ENCODE results near the gene LRRC1.

LRRC1 gene

DNA sequence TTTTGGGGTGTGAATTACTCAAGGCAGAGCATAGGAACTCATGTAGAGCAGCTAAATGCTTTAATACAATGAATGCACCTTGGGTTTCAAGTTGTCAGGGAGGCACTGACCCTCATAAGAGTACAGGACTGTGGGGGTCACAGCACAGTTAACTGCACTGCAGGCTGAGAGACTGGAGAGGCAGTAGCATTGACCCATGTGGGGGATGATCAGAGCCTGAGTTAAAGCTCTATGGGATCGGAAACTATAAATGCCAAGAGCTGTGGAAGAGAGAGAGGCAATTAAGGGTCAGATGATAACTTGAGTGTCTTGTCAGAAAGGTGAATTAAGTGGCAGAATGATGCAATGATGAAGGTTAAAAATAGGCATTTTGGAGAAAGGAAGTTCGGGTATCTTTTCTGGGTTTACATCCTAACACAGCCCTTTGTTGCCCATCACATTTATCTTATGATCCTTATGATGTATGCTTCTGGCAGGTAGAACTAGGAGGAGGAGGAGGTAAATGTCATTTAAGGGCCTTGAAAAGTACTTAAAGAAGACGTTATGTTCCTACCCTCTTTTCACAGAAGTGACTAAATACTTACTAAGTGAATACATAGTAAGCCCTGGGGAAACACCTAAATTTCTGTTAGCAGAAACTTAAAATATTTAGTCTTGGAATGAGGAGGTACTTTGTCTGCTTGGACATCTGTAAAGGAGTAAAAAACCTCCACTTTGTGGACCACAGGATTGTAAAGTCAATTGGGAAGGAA lies 24.2 kb downstream of the LRRC1 start:
- no peak for DNase-seq

DNA sequence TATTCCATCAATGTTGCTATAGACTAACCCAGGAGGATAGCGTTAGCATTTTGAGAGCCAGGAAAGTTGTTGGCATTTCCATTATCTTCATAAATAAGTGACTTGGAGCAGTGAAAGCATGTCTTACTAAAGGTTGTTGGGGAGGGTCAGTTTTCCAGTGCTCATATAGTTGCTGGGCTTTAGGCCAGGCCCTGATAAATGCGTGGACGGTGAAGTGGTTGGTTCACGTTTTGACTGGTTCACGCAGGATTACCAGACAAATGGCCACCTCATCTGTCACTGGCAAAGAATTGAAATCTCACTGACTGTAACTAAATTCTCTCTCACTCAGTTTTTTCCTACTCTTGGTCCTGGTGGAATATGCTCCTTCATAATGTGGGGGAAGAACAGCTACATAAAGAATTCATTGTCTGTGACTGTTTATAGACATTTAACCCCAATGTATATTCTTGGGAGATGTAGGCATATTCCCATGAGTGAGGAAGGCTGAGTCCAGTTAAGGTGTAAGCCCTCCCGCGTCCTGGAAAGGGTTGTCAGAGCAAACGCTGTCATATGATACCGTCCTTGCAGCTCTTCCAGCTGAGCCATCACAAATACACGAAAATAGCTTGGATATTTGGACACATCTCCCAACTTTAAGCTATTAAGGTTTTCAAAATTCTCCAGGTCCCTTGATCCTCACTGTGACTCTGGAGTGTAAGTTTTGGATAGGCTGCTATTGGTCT lies 27.8 kb downstream of the LRRC1 start:
- no peak for DNase-seq

DNA sequence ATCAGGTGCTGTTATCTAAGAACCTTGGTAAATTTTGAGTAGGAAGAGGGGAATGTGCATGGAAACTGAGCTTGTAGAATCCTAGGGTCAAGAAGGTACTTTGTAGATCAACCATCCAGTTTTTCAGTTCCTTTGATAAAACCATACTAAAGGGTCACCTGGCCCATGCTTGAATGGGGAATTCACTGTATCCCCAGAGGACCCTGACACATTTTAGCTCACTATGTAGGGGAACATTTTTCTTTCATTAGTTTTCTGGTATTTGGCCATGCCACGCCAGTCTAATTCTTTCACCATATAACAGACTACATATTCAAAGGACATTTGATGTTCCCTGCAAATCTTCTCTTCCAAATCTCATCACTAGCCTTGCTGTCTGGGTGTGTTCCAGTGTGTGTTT lies 29.9 kb downstream of the LRRC1 start:
- no peak for DNase-seq

DNA sequence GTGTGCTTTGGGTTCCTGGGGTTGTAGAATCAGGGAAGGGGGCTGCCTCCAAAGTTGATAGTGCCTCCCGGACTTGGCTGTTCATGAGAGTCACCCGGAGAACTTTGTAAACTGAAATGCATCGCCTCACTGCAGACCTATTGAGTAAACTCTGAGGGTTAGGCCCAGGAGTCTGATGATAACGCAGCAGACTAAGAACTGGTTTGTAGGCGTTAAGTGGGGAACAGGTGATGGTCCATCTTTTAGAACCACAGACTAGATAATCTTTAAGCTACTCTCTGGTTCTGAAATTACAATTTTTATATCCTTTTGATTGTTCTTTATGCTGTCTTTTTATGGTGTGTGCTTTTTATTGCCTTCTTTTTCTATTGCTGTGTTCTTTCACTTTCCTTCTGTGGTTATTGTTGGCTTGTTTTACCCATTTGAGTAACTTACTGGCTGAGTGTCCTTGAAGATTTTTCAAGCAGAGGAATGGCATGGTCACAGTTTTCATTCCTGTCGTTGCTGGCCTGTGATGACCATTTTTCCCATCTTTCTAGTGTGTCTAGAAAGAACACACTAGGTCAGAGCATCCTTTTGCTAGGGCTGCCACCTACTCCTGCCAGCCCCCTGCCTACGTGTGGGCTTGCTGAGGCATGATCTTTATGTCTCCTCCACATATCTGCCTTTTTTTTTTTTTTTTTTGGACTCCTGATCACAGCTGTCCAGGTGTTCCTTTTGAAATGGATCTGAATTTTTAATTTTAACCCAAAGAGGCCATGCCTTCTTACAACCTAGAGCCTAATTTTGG lies 30.9 kb downstream of the LRRC1 start:
- no peak for DNase-seq

DNA sequence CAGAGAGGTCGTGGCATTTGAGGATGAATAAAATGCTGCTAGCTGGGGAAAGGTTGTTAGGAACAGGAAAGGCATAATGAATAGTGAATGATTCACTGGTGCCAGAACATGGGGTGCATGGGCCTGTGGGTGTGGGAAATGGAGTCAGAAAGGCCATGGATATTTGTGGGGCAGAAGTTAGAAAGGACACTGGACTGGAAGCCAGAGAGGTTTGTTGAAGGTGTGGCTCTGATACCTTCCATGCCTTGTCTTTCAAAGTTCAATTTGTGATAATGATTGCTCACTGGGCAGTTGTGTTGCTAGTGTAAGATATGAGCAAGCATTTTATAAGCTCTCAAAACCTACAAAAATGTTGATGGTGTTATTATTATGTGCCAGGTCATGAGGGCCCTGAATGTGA lies 32.7 kb downstream of the LRRC1 start:
- no peak for DNase-seq

DNA sequence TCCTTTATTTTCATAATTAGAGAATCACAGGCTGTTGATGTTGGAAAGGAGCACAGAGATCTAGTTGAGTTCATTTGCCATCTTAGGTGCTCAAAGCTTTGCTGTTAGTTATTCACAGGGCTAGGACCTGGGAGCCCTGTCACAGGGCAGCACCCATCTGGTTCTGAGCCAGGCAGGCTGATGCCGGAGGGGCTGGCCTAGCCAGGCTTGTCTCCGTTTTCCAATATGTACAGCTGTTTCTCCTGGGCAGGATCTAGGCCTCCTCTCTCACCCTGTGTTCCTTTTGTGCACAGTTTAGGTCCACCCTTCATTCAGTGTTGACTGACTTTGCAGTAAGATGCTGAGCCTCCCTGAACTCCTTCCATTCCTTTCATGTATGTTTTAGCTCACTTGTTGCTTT lies 33.4 kb downstream of the LRRC1 start:
- DNase-seq, result no peak

DNA sequence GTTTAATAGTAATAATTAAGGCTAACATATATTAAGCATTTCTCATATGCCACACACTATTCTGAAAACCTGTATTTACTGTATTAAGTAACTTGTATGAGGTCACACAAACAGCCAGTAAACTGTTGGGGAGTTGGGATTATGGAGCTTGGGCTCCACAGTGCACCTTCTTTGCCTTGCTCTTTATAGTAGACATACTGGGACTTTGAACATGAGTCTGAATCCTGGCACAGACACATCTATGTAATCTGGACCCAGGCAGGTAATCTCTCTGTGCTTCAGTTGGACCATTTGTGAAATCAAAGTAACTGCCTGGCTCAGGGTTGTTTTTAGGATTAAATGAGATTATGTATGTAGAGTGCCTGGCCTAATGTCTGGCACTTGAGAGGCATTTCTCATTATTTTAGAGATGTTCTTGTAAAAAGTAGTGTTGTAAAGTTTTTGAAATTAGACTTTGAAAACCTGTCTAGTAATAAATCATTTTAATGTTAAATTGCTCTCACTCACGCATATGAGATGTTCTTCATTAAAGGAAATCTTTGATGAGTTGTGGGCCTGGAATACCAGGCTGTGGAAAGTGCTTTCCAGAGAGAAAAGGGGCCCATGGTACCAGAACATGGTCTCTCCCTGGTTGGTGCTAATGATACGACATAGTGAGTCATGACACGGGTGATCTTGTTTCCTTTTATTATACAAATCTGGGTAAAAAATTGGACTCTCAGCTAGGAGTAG lies 34.3 kb downstream of the LRRC1 start:
- no peak for DNase-seq

DNA sequence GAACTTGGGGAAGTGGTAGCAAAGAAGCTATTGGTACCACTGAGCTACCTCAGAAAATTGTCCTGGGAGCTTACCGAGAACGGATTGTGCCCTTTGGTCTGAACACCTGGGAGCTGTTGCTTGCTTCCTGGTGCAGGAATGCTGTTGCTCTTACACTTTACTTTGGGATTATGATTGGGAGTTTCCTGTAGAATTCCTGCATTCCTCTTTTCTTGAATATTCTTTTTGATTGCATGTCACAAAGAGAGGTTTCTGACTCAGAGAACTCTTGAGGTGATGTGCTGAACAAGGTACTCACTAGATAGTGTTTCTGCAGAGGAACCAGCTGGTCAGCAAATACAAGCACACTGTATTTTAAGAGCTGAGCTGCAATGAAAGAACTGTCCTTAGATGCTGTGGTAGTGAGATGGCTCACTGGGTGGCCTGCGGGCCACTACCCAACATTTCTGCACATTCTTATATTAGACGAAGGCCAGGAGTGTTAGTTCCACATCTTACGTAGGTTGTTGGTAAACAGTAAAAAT lies 35.0 kb downstream of the LRRC1 start:
- DNase-seq, result no peak

DNA sequence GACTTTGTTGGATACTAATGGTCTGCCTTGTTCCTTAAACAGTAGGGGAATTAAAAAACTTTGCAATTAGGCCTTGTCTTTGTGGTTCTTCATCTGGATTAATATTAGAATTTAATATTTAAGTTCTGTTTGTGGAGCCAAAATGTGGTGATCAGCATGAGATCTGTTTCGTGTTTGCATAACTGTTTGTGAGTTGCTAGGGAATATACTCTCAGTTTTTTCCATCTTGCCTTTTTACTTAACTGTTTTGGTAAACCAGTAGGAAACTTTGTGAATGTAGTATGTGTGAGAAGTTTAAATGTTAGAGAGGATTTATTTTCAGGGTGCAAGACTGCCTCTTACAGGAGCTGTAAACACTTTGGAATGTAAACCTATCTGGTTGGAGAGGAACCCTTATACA lies 35.6 kb downstream of the LRRC1 start:
- DNase-seq, result no peak

DNA sequence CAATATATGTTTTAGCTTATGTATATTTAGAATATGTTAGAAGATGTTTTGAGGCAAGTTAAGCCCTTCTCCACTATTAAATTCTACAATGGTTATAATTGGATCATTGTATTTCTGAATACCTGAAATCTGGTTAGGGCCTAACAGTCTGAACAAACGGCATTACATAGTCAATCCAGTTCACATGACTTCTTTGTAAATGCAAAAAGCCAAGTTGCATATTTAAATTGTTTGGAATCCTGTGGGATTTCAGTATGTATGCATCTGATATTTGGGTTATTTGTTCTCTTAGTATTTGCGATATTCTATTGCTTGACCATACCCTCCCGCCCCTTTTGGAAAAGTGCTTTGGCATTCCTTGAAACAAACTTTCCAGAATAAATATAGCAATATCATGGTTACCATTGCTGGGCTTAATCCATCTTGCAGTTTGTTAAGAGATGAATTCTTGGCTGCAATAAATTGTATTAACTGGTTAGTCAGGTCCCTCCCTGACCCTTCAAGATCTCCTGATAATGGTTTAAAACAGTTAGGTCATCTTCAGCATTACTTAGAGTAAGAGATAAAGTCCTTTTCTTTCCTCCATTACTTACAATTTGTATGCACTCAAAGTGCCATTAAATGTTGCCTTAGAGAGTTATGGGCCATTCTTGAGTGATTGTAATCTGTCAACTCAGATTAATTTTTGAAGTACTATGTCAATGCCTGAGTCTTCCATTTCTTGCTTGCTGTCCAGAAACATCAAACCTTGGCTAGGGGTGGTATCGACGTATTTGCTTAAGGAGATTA lies 36.5 kb downstream of the LRRC1 start:
- no peak for DNase-seq

DNA sequence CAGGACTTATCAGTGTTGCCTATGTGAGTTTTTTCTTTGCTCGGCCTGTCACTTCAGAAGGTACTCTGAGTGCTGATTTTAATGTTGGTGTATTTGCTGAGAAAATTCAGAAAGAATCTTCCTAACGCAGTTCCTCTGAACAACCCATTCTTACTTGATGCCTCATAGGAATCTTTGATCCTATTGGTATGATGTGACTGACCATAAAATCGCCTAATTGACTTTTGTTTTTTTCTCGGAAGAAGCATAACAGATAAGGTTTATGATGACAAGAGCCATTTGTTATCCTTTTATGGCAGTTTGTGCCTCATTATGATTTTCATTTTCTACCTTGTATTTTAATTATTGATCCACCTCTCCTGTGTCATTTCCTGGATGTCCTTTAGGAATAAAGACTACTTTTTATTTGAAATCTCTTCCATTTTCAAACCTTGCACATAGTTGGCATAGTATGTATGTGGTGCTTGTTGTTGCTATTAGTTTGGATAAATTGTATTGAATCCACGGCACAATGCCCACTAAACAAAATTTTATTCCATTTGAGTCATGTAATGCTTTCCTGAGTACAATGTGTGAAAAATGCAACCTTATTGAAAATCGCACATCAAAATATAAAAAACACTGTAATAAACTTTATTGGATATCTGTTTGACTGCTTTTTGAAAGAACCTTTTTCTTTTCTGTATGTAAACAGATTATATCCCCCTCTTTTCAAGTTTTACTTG lies 37.3 kb downstream of the LRRC1 start:
- DNase-seq, result no peak

DNA sequence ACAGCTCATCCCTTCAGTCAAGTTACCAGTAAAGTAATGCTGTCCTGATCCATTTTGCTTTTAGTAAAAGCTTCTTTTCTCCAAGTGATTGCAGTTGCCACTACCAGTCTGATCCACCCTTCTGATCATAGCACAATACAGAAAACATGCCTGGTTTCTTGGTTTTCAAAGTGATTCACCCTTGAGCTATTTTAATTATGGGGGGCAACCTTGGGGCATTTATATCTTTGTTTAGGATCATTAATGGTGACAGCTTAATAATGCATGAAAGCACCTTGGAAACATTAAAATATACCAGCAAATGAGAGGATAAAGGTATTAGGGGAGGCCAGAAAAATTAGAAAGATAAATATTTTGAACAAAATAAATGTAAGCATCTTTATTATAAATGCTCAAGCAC lies 38.4 kb downstream of the LRRC1 start:
- no peak for DNase-seq

DNA sequence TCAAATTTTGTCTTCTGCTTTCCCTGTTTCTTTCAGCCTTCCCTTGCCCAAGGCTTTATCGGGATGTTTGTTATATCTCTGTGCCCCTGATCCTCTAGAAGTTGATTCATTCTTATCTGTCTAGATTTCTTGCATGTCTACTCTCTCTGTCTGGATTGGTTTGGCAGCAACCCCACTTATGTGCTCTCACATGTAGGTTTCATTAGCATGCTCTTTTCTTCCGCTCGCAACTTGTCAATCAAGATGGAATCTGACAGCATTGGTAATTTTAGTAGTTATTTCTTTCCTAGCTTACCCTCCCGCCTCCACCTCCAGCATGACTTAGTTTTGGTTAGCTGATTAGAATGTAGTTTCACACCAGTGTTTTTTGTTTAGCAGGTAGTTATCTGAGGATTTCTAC lies 39.3 kb downstream of the LRRC1 start:
- no peak for DNase-seq

DNA sequence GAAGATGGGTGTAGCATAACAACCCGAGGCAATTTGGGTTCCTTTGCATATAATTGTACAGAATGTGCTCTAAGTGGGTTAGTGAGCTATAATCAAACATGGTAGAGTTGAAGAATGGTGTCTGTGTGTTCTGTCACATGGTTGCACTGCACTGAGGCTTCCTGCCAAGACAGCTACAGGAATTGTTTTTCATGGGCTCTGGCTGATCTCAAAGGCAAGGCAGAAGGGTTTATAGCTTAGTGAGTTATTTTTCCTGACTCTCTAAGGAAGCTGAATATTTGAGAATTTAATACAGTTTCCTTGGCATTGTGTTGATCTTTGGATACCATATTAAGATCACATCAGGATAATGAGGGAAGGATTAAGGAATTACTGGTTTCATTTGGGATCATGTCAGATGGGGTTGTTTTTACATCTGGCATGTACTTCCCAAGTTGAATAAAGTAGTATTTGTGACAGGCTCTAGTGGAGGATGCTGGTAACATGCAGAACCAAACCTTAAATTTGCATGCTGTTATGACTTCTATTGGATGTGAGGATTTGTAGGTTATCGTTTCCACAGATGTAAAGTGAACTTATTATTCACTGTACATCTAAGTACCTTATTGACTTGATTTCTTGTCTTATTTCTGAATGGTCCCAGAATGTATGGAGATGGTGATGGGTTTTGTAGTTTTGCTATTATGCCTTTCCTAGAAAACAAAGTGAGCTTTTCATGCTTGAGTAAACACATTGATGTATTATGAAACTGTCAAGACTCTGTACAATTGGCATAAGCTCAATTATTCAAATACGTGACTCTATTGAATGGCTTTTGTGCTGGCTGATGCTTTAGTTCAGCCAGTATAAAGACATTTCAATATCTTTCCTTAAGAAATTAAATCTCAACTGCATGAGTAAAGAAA lies 43.3 kb downstream of the LRRC1 start:
- no peak for DNase-seq

DNA sequence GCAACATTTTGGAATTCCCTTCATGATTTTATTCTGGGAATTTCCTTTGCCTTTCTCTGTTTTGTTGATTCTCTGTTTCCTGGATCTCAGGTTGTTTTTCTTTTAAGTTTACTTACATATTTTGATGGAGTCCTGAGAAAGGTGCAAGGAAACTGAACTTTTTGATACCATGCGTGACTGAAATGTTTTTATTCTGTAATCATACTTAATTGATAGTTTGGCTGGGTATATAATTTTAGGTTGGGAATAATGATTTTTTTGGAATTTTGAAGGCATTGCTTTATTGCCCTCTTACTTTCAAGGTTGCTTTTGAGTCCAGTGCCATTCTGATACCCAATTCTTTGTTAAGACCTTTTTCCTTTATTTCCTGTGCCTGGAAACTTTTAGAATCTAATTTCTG lies 45.2 kb downstream of the LRRC1 start:
- DNase-seq, result no peak

DNA sequence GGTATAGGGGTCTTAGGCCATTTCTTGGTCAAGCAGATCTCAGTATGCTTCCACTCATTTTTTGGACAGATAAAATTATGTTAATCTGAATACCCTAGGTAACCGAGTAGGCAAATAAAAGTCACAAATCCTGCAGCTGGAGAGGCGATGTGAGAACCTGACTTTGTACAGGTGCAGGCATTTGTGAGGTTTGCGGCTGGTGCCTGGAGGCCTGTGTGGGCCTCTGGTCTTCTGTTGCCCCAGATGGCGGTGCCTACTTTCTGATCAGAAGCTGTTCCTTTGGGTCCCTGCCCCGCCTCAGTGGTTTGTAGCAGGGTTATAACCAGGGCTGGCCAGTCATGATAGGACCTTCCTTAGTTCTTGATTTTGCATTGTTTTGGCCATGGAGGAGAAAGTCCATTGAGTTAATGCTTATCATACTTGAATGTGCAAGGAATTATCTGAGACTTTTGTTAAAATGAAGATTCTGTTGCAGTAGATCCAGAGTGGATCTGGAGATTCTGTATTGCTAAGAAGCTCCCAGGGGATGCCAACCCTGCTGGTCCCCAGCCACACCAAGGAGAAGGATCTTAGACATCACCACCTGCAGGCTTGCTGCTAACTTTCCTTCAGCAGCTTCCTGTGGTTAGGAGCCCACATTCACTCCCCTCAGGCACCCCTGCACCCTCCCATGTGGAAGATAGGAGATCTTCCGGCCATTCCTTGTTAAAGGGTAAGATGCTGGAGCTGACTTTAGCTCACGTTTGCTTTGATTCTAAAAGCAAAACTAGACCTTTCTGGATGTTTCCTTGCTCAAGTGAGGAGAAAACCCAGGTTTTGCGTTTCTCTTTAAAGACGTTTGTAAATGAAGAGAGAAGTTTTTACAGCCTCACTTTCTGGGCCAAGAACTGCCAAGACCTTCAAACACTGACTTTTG lies 50.7 kb downstream of the LRRC1 start:
- no peak for DNase-seq

DNA sequence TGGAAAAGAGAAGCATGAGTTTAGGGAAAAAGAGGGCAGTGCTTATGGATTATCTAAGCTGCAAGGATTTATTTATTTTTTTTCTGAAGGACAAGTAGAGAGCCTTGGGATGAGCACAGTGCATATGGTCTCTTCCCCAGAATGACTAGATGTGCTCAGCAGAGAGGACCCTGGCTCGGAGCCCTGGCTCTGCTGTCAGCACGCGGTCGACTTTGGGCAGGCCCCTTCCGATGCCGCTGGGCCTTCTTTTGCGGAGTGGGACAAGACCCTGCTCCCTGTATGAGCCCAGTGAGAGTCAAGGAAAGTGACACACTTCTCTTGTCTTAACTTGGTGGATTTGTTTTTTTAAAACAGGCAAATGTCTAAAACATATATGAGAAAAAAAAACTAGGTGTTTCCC lies 51.4 kb downstream of the LRRC1 start:
- no peak for DNase-seq

DNA sequence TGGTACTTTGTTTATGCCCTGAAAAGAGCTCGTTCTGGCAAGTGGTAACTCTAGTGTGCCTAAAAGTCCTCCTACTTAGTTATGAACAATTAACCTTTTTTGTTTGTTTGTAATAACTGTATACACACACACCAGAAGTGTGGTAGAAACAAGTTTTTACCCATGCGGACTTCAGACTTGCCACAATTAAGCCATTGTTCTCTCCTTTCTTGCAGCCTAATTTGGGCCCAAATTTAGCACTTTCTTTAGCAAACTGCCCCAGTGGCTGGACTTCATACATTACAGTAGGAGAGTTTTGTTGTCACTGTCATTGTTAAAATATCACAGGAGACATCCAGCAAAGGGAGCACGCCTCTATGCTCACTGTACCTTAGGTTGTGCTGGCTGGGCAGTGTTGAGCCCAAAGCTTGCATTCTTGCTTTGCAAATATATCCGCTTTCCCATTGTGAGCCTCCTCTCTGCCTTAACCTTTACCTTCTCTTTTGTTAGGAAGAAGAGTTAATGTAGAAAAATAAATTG lies 53.0 kb downstream of the LRRC1 start:
- no peak for DNase-seq

DNA sequence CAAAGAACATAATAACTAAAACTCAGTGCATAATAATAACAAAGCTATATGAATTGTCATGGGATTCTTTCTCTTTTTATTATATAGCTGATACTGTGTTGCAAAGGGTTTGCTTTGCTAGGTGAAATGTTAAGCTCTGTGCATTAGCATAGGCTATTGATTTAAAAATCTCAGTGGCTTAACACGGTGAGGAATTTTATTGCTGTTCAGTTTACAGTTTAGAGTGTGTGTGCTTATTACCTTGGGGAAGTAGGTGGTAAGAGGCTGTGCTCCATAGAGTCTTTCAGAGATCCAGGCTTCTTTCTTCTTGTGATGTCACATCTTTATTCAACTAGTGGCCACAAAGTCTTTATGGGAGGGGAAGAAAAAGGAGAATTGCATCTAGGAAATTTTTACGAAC lies 55.7 kb downstream of the LRRC1 start:
- DNase-seq, result no peak
